Vagina (tissue), 2 donors: ENCODE results near the gene MRI1.

Source experiments
- POLR2AphosphoS5 ChIP-seq, 2 donors: sonication (generic); formaldehyde crosslinking; IDR thresholded peaks; one replicate each; pipeline ENCODE4 v1.9.0; 2017; ENCODE audit warnings: antibody characterized with exemption in 2 of 2, mild to moderate bottlenecking in 2 of 2, low read depth in 1 of 2; ENCODE audit not compliant: insufficient read depth in 1 of 2
- TF ChIP-seq, protein P1 (sequence below), 3 experiments: fragments of 450-650 bp in 2 of 3; fragments of 200-600 bp in 1 of 3; sonication (generic) in 1 of 3; IDR thresholded peaks; one replicate each; pipeline ENCODE4 v1.5.1; 2017 to 2019; ENCODE audit warnings: antibody characterized with exemption in 3 of 3, mild to moderate bottlenecking in 2 of 3, moderate library complexity in 2 of 3

DNA sequence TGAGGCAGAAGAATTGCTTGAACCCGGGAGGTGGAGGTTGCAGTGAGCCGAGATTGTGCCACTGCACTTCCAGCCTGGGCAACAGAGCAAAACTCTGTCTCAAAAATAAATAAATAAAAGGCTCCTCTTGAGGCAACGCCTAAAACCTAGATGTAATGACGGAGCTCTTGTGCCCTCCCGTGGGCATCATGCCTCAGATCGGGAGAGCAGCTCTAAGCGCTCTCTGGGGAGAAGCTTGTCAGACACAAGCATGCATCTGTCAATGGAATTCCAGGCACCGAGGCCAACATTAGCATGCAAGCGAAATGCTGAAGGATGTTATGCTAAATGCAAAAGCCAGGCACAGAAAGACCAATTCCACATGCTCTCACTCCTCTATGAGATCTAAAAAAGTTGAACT, 45.6 kb upstream of the MRI1 start:
- no peak for TF ChIP-seq POLR2AphosphoS5 (IDR thresholded peaks at IDR 0.05; ENCODE audit: insufficient read depth in 1 of 2, low read depth in 1 of 2)
- TF ChIP-seq, protein P1, sequence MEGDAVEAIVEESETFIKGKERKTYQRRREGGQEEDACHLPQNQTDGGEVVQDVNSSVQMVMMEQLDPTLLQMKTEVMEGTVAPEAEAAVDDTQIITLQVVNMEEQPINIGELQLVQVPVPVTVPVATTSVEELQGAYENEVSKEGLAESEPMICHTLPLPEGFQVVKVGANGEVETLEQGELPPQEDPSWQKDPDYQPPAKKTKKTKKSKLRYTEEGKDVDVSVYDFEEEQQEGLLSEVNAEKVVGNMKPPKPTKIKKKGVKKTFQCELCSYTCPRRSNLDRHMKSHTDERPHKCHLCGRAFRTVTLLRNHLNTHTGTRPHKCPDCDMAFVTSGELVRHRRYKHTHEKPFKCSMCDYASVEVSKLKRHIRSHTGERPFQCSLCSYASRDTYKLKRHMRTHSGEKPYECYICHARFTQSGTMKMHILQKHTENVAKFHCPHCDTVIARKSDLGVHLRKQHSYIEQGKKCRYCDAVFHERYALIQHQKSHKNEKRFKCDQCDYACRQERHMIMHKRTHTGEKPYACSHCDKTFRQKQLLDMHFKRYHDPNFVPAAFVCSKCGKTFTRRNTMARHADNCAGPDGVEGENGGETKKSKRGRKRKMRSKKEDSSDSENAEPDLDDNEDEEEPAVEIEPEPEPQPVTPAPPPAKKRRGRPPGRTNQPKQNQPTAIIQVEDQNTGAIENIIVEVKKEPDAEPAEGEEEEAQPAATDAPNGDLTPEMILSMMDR (IDR thresholded peaks at IDR 0.05), result no peak
